ENCODE results near the gene PHACTR1.

DNA sequence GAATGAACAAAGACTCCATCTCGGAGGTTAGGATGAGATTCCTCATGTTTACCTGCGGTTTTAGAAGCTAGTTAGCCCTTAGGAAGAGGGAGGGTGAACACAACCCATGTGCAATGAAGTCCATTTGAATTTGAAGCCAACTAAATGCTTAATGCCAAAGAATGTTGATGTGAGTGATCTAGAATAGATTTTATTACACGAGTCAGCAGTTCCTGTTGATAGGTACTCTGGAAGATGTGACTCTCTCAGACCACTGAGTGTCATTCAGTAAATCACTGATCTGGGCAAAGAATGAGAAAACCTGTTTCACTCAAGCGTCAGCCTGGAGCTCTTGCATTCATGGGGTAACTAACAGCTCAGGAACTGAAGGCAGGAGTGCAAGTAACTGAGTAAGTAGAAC, 505.5 kb downstream of the PHACTR1 start:
- TF ChIP-seq, protein P1, sequence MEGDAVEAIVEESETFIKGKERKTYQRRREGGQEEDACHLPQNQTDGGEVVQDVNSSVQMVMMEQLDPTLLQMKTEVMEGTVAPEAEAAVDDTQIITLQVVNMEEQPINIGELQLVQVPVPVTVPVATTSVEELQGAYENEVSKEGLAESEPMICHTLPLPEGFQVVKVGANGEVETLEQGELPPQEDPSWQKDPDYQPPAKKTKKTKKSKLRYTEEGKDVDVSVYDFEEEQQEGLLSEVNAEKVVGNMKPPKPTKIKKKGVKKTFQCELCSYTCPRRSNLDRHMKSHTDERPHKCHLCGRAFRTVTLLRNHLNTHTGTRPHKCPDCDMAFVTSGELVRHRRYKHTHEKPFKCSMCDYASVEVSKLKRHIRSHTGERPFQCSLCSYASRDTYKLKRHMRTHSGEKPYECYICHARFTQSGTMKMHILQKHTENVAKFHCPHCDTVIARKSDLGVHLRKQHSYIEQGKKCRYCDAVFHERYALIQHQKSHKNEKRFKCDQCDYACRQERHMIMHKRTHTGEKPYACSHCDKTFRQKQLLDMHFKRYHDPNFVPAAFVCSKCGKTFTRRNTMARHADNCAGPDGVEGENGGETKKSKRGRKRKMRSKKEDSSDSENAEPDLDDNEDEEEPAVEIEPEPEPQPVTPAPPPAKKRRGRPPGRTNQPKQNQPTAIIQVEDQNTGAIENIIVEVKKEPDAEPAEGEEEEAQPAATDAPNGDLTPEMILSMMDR (IDR thresholded peaks at IDR 0.05): no peak
- TF ChIP-seq POLR2A (IDR thresholded peaks at IDR 0.05): no peak
- no peak for TF ChIP-seq POLR2AphosphoS5 (IDR thresholded peaks at IDR 0.05)
- no peak for TF ChIP-seq EP300 (IDR thresholded peaks at IDR 0.05; ENCODE audit: low read depth)
